D341Med (cell line): ENCODE results near the gene COG1.
"Not testable (repeated sequence)": the region's sequence is repeated elsewhere in the genome, so short reads cannot be mapped to it uniquely, and the experiment has no call there.

ENCODE experiments used
- DNase-seq: peaks from one replicate; pipeline ENCODE4 v3.0.0; 2012; ENCODE audit warnings: low spot score

The COG1 gene, protein sequence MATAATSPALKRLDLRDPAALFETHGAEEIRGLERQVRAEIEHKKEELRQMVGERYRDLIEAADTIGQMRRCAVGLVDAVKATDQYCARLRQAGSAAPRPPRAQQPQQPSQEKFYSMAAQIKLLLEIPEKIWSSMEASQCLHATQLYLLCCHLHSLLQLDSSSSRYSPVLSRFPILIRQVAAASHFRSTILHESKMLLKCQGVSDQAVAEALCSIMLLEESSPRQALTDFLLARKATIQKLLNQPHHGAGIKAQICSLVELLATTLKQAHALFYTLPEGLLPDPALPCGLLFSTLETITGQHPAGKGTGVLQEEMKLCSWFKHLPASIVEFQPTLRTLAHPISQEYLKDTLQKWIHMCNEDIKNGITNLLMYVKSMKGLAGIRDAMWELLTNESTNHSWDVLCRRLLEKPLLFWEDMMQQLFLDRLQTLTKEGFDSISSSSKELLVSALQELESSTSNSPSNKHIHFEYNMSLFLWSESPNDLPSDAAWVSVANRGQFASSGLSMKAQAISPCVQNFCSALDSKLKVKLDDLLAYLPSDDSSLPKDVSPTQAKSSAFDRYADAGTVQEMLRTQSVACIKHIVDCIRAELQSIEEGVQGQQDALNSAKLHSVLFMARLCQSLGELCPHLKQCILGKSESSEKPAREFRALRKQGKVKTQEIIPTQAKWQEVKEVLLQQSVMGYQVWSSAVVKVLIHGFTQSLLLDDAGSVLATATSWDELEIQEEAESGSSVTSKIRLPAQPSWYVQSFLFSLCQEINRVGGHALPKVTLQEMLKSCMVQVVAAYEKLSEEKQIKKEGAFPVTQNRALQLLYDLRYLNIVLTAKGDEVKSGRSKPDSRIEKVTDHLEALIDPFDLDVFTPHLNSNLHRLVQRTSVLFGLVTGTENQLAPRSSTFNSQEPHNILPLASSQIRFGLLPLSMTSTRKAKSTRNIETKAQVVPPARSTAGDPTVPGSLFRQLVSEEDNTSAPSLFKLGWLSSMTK

DNA sequence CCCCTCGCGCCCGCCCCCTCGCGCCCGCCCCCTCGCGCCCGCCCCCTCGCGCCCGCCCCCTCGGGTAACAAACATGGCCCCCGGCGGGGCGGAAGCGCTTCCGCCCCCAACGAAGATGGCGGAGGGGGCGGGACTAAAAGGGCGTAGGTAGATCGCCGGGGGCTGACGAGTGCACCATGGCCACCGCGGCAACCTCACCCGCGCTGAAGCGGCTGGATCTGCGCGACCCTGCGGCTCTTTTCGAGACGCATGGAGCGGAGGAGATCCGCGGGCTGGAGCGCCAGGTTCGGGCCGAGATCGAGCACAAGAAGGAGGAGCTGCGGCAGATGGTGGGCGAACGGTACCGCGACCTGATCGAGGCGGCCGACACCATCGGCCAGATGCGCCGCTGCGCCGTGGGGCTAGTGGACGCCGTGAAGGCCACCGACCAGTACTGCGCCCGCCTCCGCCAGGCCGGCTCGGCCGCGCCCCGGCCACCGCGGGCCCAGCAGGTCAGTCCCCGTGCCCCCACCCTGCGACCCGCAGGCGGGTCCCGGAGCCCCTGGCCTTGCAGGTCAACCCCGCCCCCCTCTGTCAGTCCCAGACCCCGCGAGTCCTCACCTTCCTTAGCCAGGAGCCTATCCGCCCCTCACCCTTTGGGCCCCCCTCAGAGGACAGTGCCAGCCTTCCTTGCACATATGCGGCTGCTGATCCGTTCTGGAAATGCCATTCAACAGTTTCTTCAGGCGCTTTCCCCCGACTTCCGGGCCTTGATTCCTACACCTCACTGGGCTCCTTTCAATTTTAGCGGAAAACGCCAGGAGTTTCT, at the start of gene COG1:
COG1 (plus strand) TSS at position 162 of the 808 bp plus-strand sequence; CDS start at position 177, 15 bp downstream.
- DNase-seq: peak; percentile 99

DNA sequence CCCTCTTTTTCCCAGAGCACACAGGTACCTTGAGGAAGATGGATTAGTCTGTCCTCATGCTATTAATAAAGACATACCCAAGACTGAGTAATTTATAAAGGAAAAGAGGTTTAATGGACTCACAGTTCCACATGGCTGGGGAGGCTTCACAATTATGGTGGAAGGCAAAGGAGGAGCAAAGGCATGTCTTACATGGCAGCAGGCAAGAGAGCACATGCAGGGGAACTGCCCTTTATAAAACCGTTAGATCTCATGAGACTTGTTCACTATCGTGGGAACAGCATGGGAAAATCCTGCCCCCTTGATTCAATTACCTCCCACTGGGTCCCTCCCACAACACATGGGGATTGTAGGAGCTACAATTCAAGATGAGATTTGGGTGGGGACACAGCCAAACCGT, 48.6 kb upstream of the COG1 start:
- not testable (repeated sequence) for DNase-seq

DNA sequence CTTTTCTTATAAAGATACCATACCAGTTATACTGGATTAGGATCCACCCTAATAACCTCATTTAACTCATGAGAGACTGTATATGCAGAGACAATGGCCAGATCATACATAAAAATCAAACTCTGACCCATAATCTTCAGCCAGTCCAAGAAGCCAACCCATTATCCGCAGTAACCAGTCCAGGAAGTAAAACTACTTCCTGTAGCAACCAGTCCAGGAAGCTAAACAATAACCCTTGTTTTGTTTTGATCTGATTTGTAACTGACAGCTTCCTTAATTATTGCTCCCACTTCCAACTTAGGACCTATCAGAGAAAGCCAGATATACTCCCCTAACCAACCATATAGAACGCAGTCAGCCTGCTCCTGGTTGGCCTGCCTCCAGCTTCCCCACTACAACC, 47.2 kb upstream of the COG1 start:
- no peak for DNase-seq

DNA sequence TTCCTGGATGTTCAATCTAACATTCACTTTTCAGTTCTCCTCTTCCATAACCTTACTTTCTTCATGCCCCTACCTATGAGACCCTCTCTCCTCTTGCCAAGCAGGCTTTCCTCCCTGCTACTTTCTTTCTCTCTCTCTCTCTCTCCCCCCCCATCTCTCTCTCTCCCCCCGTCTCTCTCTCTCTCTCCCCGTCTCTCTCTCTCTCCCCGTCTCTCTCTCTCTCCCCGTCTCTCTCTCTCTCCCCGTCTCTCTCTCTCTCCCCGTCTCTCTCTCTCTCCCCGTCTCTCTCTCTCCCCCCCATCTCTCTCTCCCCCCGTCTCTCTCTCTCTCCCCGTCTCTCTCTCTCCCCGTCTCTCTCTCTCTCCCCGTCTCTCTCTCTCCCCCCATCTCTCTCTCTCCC, 45.1 kb upstream of the COG1 start:
- not testable (repeated sequence) for DNase-seq

DNA sequence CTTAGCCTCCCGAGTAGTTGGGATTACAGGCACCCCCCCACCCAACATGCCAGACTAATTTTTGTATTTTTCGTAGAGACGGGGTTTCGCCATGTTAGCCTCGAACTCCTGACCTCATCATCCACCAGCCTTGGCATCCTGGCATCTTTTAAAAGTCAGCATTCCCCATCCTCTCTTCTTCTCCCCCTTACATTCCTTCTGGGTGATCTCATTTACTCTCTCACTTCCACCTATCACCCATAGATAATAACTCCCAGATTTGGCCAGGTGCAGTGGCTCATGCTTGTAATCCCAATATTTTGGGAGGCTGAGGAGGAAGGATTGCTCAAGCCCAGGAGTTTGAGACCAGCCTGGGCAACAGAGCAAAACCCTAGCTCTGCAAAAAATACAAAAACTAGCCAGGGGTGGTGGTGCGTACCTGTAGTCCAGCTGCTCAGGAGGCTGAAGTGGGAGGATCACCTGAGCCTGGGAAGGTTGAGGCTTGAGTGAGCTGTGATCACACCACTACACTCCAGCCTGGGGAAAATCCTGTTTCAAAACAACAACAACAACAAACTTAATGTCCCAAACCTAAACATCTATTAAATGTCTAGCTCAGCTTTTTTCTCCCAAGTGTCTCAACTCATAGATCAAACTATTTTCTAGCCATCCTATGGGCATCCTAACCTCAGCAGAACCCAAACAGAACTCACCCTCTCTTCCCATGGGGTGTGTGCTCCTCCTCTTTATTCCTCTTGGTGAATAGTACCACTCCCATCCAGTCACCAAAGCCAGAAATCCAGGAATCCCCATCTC, 44.1 kb upstream of the COG1 start:
- no peak for DNase-seq

DNA sequence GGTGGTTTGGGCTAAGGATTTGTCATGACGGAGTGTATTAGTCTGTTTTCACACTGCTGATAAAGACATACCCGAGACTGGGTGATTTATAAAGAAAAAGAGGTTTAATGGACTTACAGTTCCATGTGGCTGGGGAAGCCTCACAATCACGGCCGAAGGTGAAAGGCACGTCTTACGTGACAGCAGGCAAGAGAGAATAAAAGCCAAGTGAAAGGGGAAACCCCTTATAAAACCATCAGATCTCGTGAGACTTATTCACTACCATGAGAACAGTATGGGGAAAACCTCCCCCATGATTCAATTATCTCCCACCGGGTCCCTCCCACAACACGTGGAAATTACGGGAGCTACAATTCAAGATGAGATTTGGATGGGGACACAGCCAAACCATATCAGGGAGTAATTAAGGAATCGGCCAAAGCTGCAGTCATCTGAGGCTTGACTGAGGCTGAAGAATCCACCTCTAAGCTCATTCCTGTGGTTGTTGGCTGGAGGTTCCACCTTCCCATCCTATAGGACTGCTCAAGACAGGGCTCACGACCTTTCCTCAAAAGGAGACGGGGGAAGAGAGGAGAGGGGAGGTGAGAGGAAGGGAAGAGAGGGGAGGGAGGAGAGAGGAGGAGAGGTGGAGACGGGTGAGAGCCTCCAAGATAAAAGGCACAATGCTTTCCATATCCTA, 42.1 kb upstream of the COG1 start:
- DNase-seq: not testable (repeated sequence)

DNA sequence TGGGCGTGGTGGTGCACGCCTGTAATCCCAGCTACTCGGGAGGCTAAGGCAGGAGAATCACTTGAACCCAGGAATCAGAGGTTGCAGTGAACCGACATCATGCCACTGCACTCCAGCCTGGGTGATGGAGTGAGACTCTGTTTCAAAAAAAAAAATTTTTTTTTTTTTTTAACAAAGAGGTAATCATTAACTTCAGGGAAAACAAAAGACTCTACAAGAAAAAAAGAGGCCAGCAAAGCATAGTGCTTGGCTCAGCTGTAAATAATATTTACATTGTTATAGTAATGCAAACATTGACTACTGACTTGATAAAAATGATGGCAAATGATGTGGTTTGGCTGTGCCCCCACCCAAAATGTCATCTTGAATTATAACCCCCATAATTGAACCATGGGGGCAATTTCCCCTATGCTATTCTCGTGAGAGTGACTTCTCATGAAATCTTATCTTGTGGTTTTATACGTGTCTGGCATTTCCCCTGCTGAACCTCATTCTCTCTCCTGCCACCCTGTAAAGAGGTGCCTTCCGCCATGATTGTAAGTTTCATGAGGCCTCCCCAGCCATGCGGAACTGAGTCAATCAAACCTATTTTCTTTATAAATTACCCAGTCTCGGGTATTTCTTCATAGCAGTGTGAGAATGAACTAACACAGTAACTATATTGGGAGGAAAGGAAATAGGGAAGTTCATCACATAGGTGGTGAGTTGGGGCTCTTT, 40.8 kb upstream of the COG1 start:
- DNase-seq: no peak

DNA sequence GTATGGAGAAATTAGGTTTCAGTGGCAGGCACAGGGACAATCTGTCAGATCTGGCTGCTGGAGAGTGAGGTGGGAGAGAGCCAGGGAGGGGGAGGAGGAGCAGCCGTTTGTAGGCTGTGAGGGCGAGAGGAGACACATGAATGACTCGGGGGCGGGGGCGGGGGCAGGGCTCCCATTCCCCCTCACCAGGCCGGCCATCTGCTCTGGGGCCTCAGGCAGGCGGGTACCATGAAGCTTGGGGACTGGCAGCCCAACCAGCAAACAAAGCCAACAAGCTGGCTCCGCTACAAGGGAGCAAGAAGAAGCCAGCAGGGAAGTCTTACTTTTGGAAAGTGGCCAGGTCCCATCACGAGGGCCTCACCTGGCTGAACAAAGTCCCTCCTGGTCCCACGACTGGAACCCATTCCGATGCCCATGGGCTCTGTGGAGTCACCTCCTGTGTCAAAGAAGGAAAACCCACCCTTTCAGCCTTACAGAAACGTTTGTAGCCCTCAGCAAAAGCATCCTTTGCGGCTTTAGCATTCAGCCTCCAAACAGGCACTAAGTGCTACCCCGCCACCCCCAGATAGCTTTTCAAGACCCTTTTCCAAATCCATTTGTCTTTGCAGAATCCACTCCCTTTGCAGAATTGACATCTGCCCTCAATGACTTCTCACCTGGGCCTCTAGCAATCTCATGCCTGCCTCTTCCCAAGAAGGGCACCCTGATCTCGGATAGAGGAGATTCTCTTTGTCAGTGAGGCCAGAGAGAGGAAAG, 37.3 kb upstream of the COG1 start:
- peak; percentile 84 for DNase-seq

DNA sequence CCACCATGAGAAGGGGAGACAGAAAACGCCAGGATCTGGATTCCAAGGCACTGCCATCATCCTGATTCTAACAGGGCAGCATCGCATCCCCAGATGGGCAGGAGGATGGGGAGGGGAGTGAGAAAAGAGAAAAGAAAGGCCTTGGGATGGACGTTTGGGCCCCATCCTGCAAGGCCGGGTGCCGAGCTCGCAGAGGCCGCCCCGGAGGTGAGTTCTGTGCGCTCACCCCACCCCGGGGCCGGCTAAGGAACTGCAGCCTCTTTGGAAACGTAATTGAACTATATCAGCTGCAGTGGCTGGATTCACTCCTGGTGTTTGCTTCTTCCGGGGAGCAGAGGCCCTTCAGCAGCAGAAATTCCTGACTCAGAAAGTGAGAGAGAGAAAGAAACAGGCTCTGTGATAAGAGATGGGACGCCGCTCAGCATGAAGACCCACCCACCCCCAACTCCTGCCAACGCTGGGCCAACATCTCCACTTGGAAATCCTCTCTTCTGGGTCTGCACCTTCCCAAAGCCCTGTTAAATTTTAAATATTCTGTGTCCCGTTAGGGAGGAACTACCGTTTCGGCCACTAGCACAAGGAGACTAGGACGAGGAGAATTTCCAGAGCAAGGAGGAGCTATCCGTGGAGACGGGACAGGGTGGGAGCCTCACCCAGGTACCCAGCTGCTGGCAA, 36.6 kb upstream of the COG1 start:
- peak; percentile 95 for DNase-seq

DNA sequence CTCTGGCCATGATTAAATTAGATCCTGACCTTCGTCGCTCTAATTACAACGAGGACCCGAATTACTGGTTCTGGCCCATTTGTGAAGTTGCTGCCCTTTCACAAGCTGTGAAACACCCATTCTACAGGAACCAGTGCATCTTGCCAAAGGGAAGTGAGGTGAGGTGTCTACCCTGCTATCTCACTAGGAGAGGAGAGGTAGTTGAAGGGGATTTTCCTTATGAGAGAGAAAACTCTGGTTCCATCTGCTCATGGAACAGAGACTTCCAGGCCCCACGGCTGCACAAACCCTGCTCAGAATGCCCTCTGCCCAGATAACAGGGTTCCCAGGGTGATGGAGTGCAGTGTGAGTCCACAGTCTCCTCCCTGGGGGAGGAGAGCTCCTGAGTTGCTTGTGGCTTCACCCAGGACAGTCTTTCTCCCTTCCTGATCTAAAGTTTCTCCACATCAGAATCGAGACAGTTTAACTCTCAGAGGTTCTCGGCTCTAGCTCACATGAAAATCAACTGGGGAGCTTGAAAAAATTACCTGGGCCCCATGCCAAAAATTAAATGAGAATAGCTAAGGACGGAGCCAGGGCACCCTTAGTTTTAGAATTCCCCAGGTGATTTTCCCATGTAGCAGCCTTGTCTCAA, 35.9 kb upstream of the COG1 start:
- no peak for DNase-seq

DNA sequence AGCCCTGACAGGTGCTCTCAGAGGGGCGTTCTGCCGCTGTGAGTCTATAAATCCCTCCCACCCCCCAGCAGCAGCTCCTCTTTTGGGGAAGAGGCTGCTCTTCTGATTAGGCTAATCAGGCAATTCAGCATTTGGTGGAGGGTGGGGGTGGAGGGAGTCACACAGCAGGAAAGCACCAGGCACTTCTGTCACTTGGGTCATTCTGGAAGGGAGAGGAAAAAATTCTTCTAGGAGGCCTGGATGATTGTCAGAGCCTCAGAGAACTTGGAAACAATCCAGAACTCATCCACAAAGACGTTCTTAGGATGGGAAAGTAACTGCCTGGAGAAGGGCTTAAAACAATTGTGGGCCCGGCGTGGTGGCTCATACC, 35.3 kb upstream of the COG1 start:
- peak; percentile 62 for DNase-seq

DNA sequence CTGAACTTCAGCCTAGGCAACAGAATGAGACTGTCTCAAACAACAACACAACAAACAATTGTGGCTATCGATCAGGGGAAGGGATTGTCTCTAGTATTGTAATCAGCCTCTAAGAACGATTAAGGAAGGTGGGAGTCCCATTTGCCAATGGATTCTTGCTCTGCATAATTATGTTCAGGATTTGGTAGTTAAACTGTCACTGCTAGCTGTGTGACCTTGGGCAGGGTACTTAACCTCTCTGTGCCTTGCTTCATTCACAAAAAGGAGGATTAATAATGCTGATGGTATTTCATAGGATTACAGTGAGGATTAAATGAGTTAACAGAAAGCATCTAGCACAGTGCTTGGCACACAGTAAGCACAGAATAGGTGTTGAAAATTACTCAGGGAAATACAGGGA, 34.7 kb upstream of the COG1 start:
- no peak for DNase-seq

DNA sequence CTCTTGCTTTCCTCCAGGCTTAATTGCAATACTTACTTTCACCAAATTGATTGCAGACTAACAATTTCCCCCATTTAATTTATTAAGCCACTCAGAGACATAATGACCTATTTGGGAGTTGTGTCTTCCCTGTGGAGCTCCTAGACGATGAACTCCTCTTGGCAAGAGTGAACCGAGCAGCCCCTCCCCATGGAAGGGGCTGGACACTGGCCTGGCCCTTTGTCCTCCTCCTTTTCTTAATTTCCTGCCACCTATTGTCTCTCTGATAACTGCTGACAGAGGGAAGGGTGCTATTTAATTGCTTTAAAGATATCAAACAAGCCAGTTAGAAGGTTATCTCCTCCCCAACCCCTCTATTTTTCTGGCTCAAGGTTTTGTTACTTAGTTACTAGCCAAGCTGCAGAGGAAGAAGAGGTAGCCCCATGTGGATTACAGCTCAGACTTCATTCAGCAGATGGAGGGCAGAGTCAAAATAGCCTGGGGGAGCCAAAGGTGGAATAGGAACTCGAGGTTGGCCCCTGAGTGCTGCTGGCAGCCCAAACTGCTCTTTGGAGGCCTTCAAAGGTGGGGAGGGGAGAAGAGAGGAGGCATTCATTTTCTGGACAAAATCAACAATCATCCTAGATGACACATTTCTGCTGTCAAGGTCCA, 31.8 kb upstream of the COG1 start:
- DNase-seq: no peak

DNA sequence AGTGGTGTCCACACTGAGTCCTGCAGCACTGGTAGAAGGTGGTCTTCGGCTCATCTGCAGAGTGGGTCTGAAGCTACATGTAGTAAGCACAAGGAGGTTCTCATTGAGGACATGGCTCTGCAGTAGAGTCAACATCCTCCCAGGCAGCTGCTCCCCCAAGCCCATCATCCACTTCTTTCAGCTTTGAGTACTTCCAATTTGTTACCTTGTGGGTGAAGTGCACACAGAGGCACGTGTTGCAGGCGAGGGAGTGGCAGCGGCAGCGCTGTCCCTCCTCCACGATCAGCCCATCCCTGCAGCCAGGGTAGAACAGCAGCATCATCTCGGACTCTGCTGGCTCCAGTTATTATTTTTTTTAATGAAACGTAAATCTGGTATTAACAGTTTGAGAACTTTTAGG, 29.8 kb upstream of the COG1 start:
- DNase-seq: no peak

DNA sequence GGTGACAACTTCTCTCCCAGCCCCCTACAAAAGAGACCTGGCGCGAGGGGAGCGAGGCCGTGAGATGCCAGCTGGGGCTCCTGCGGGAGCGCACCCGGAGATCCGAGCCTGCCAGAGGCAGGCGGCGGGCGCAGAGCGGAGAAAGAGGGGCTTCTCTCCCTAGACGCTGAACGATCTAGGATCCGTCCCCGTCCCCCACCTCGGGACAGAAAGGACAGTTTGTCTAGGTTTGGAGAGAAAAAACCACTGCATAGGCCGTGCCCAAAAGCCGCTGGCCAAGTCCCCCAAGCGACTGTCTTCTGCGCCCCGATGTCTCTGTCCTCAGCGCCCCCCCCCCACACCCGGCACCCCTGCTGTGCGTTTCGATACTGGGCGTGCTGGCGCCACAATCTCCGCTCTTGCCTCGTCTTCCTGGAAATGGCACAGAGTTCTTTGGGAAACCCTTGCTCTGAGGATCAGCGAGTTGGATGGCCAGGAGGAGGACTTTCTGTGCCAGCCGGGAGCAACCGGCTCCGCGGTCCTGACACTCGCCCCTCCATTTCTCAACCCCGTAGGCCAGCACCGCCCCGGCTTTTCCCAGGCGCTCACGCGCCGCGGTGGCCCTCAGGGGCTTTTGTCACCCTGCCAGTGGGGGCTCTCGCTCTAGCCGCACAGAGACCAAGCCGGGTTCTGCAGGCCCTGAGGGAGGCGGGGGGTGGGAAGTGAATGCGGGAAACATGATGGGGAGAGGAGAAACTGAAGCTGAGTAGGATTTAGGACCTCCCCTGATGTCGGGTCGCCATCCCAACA, 27.0 kb upstream of the COG1 start:
- peak; percentile 74 for DNase-seq

DNA sequence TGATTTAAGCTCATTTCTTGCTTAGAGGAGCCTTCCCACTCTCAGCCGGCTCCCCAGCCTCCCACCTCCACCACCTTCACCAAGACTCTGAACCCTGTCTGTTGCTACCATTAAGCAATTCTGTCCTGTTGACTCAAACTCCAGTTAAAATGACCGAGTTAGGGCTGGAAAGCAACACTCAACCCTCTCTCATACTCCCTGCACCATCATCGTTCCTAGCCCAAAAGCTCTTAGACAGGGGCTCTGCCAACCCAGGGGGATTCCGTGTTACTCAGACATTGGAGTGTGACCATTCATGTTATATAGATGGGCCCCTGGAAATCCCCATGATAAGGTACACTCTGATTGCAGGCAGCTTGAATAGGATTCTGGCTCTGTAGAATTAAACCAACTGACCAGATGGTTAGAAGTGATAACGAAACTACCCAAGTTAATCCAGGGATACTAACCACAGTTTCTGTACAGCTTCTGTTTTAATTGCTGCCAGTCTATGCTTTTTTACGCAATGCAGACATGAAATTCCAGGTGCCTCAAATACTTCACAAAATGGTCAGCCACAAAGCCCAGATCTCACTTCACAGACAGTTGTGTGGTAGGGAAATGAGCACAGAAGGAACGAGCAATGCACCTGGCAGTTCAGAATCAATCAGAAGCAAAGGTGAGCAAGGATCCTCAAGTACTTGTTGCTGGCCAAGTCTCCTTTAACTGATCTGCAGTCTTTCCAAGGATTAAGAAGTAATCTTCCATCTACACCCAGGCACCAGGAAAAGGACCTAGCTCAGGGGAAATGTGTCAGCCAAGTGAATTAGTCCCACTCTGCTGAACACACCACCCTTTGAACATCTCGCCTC, 25.9 kb upstream of the COG1 start:
- DNase-seq: no peak
